ENCODE data around the gene ZNF385D.
"Not testable (repeated sequence)": the region's sequence is repeated elsewhere in the genome, so short reads cannot be mapped to it uniquely, and the experiment has no call there.

The ZNF385D gene

DNA sequence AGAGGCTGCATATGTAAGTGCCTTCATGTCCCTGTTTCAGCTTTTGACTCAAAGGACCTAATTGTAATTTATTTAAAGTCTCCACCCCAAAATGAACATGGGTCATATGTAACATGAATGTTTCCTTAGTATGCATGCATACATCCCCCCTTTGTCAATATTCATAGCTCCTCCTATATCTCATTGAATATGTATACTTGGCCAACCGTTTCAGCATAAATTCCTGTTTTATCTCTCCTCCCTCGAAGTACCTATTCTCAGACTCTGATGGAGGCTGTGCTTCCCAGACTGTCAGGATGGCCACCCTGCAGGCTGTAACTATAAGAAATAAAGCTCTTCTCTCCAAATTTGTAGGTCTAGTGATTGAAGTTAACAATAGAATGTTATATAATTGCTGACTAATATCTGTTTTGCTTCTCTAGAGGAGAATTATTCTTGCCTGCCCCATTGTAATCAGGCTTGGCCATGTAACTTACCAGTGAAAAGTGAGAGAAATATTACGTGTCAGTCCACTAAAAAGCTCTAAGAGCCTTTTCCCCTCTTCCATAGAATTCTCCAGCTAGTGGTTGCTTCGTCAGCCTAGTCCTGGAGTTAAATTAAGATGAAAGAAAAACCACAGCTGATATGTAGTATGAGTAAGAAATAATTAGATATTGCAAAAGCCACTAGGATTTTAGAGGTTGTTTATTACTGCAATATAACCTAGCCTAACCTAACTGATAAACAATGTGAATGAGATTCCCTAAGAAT lies 245.1 kb downstream of the ZNF385D start:
- DNase-seq: no peak

DNA sequence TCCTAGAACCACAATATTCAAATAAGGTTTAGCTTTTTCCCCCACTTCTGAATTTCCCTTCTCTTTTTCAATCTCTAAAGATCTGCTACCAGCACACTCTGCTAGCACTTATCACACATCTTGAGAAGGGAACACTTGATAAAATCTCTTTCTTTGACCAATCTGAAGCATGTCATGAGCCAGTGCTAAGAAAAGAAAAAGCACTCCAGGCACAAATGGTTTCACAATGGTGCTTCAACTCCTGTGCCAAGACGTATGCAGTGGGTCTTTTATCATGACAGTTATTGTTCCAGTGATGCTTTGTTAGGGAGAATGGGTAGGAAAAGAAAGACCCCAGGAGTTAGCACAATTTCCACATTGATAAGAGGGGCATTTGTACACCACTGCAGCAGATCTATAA lies 248.4 kb downstream of the ZNF385D start:
- DNase-seq: no peak

DNA sequence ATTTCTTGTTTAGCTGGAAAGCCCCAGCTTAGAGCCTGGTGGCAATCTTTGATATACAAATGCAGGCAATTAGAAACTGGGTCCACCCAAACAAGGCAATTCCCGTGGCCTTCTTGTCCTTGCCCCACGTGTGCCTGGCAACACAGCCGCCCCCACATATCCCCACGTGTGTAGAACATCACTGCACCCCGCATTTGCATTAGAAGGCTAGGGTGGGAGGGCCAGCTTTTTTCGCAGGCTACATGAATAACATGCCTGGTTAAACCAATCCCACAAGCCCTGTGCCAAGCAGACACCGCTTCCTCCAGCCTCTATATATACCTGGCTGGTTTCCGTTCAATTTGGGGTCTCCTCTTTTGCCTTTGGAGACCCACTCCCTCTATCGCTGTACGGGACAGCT lies 250.2 kb downstream of the ZNF385D start:
- DNase-seq: no peak

DNA sequence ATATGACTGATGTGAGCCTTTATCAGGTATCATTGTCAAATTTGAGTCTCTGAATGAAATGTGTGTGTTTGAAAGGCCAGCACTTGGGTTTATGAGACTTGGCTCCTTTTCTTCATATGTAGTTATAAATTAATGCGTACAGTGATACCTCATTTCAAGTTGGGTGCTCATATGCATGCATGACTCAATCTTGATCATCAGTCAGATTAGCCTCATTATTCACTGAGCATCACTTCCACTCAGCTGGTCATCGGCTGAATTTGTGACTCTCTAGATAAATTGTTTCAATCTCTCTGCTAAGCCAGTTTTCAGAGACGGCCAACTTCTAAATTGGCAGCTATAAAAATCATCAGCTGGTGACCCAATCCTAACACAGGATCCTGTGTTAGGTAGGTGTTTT lies 260.3 kb downstream of the ZNF385D start:
- not testable (repeated sequence) for DNase-seq

DNA sequence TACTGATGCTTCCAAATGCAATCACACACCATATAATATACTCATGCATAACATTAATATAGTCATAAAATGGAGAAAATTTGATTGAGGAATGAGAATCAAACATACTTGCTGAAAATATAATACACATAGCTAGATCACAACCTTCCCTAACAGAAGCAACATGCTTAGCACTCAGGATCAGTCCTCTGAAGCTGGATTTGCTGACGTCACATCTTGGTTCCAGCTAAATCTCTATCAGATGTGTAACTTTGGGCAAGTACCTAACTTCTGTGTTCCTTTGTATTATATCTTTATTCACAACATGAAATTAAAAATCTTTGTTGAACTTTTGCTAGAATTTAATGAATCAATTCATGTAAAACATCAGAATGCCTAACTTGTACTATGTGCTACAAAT lies 263.5 kb downstream of the ZNF385D start:
- no peak for DNase-seq

DNA sequence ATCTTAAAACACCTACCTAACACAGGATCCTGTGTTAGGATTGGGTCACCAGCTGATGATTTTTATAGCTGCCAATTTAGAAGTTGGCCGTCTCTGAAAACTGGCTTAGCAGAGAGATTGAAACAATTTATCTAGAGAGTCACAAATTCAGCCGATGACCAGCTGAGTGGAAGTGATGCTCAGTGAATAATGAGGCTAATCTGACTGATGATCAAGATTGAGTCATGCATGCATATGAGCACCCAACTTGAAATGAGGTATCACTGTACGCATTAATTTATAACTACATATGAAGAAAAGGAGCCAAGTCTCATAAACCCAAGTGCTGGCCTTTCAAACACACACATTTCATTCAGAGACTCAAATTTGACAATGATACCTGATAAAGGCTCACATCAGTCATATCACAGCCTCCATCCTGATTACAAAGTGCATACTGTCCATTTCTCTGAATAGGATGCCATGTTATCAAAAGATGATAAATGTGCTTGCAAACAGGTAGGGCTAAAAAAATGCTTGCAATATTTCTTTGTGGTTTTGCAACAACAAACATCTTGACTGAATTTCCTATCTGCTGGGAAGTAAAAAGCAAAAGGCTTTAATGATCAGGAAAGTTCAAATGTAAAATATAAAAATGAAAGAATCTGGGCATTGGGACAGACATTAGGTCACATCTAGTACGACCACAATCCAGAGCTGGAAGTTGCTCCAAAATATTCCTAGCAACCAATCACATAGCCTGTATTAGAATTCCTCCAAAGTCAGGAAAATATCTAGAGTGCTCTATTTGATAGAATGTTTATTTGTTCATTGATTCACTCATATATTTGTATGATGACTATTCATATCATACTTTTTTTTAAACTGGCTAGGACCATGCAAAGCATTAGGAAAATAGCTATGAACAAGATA lies 264.7 kb downstream of the ZNF385D start:
- not testable (repeated sequence) for DNase-seq

DNA sequence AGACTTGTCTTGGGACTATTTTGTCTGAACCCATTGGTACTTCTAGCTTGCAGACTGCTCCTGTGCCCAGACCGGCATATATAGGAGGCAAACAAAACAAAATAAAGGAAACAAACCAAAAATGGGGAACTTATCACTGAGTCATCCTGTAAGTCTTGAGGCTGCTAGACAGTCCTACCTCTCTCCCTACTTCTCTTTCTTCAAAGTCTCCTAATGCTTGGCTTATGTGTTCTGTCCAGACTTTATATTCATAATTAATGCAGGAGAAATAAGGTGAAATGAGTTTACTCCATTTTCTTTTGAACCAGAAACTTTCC lies 266.2 kb downstream of the ZNF385D start:
- DNase-seq: no peak

DNA sequence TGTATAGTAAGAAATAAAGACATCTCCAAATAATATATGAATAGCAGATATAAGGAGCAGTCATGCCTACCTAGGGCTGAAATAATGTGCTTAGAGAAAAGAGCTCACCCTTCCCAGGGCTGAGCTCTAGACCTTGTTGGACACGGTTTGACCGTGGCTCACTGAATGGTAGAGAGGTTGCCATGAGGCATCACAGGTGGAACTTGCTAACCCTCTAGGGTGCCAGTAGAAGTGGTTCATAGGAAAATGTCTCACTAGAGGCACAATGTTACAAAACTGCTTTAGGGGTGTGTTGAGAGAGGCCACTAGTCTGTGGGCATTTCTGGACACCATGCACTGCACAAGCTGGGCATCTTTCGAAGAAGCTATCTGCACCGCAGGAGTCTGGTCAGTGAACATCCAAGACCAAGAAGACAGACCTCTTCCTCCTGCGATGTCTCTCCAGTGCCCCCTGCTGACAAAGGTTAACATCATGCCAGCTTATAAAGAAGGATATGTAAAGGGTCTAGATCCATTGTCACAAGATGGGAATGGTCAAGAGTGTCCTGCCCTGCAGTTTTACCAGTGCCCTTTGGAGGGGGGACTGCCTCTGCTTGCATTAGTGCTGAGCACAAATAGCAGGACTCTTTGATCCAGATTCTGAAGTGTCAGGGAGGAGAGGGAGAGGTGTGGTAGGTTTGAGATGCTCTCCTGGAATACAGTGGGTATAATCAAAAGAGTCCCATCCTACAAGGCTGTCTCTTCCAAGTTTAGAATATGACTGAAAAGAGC lies 266.8 kb downstream of the ZNF385D start:
- DNase-seq: peak; percentile 2

DNA sequence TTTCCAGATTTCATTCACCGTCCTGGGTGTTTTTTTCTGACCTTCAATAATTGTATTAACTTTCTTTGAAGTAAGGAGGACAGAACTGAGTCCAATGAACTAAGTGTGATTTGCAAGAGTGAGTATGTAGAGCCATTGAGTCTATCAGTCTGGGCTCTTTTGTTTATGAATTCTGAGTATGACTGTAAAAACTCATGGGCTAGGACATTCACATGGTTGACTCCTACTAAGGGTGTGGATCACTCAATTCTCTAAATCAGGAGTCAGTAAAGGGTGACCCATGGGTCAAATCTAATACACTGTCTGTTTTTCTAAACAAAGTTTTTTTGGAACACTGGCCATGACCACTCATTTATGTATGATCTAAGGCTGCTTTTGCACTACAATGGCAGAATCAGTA lies 269.0 kb downstream of the ZNF385D start:
- no peak for DNase-seq

DNA sequence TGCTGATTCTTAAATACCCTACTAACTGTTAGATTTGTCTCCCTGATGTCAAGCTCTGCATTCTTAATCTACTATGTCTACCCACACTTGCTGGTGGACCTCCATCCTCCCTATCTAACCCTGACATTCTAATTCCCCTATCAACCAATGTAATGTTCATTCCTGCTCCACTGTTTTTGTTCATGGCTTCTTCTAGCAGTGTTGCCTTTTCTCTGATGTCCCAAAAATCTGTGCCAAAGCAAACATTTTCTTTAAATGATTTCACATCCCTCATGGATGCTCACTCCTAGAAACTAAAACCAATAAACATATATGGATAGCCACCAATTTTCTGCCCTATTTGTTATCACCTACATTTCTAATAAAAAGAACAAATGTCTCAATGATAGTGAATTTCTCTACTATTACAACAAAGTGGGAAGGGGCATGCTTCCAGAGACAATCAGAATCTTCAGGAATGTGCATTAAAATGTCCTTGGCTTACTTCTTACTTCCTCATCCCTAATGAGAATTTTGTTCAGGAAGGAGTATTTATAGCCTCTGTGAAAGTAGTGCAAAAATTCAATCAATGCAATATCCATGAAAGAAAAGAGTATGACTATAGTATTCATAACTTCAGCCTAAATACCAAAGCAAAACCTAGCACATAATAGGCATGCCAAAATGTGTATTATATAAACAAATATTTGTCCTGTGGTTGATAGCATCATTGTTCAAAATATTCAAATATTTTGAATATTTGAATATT lies 273.3 kb downstream of the ZNF385D start:
- DNase-seq: no peak

DNA sequence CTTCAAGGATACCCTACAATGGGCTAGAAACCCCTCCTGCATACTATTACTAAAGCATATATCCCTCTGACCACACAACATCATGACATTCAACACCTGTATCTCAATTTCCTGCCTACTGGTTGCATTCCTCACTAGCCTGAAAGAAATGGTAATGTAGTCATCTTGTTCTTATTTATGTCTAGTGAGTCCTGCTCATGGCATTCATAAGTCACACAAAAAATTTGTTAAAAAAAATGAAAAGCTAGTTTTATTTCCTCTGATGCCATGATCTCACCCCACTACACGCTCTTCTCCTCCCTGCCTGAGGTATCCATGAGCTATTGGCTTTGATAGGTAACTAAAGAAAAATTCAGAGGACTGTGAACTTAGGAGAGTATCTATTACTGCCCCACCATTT lies 284.5 kb downstream of the ZNF385D start:
- no peak for DNase-seq

DNA sequence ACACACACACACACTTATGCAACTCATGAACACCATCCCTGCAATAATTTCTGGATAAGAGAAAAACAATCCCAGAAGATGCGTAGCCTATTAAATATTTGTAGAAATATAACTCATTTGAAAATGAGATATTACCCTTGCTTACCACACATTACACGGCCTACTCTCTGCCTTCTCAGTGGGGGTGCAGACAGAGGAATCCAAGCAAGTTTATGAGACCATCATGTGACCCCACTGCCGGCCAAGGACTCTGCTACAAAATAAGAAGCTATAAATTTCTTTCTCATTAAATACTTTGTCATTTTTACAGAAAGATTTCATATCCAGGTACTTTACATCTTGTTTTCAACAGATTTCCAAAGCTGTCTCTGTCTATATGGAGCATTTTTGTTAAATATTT lies 286.3 kb downstream of the ZNF385D start:
- no peak for DNase-seq

DNA sequence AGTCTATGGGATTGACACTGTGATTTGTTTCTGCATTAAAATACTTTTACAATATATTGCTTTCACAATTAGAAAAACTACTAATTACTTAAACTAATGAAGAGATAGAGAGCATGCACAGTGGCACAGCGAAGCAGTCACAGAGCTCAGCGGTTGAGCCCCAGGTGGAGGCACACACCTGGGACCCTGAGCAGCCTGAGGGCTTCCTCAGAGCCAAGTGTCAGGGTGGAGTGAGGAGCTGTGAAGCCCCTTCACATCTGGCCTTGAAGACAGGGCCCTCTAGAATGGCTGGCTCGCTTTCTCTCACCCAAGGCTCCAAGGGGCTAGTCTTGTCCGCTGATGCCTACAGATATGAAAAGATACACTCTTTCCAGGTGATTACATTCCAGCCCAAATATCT lies 287.7 kb downstream of the ZNF385D start:
- DNase-seq: no peak

DNA sequence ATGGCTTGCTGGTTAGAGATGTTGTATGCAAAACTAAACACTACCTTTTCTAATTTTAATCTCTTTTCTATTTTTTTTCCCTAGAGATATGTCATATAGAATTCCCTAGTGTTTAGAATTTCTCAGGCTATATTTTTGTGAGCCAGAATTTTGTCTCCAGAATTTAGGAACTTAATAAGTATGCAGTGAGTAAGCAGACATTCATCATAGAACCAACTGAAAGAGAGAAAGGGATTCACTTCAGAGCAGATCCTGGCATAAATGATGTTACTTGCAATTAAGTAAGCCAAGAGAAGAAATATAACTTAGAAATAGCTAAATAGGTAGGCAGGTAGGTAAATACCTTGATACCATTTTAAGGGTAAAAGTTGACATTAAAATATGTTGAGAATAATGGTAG lies 288.9 kb downstream of the ZNF385D start:
- no peak for DNase-seq

DNA sequence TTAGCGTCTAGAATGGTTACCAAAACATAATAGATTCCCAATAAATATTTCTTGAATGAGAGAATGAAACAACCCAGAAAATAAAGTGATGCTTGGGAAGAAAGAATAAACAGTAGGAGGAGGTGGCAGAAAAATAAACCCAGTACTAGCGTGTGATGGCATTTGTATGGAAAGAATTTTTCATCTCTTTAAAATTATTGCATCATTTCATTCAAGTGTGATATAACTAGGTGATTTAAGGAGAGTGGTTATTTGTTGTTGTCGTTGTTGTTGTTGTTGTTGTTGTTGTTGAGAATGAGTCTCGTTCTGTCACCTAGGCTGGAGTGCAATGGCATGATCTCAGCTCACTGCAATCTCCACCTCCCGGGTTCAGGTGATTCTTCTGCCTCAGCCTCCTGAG lies 293.9 kb downstream of the ZNF385D start:
- no peak for DNase-seq

DNA sequence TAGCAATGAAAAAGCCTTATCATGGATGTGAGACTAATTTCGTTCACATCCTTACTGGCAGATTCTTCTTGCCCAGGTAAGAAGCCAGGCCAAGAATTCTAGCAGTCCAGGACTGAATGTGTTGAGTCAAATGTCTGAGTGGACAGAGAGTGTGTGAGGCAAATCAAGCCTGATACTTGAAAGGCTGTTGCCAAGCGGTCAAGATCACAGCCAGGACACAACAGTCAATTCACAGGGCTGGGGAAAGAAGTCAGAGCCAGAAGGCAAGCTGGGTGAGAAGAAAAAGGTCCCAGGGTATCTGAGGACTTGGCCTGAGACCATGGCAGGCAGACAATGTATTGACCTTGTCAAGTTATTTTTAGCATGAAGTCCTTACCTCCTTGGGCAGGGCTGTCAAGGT lies 301.3 kb downstream of the ZNF385D start:
- DNase-seq: no peak

DNA sequence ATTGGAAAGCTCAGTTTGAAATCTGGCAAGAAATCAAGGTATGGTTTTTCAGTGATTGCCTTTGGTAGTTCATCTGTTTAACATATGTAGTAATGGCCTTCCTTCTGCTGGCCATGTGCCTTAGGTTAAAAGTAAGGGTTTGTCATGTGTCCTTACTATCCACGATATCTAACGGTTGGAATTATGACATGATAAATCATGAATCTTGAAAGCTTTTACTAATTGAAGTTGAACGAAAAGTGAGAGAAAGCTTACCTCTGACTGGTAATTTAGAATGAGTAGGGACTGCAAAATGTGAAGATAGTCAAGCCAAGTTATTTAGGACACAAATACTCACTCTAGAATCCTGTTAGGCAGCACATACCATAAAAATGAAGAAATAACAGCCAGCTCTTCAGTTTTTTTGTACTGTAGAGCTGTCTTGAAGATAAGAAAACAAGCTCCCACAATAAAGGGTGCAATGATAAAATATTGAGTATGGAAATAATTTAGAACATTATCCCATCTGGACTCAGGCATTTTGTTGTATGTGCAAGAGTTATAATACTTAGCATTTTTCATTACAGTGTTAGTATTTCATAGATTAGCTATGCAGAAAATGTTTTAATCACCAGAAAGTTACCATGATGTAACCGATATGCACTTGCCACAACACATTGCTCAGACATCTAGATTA lies 303.4 kb downstream of the ZNF385D start:
- no peak for DNase-seq

DNA sequence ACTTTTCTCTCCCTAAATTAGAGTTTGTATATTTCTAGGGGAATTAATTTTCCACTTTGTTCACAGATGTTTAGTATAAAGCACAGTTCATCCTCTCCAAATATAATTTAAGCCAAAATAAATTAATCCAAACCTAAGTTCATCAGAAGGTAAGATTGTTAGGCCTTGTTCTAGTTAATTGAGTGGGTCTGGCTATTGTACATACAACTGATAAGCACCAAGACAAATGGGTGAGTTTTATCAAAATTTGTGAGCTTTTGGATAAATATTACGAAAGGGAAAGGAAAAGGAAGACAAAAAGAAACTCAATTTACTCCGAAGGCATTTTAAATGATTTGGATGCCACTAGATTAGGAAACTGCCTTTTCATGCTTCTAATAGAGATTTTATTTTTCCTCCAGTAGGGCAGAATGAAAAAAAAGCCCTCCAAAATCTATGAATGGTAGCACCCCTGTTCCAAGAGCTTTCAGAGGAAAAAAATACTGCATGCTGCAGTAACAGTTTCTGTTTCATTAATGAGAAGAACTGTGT lies 304.0 kb downstream of the ZNF385D start:
- no peak for DNase-seq

DNA sequence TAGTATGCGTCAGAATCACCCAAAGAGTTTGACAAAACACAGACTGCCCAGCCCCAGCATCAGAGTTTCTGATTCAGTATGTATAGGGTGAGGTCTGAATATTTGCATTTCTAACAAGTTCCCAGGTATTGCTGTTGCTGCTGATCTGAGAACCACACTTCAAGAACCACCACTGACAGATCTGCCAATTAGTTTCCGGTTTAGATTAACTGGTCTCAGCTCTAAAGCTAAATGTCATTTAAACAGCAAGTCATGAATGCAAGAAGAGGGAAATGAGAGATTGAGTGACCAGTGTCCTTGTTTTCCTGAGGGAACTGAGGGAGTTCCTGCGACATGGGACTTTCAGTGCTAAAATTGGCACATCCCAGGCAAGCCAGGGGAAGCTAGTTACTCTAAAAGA lies 305.0 kb downstream of the ZNF385D start:
- no peak for DNase-seq

DNA sequence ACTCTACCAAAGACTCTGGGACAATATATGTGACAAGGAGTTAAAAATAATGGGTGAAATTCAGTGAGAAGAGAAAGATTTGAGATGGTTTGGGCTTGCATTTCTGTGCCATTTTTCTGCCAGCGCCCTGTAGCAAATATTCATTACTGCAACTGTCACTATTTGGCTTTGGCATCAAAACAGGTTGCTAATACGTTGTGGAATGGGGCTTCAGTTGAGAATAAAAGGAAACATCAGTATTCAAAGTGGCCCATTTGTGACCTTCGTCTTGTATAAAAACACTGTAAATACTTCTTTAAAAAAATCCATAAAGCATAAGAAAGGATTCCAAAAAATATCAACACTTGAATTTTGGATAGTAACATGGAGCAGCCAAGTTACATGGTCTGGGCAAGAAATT lies 309.2 kb downstream of the ZNF385D start:
- DNase-seq: no peak

DNA sequence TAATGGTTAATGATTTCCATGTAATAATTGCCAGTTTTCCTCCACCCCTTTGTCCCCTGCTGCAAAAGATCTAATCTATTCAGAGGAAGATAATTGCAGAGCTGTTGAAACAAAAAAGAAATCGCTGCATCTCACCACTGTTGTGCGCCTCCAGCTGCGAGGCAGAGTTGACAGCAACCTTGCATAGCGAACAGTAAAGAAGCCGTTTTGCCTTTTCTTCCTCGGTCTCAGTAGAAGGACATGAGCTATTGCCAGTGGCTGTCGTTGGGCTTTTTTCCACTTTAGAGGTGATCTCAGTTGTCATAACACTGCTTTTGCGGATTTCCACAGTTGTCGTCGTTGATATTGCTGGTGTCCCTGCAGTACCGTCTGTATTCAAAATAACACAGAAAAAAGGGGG lies 314.2 kb downstream of the ZNF385D start:
- no peak for DNase-seq

DNA sequence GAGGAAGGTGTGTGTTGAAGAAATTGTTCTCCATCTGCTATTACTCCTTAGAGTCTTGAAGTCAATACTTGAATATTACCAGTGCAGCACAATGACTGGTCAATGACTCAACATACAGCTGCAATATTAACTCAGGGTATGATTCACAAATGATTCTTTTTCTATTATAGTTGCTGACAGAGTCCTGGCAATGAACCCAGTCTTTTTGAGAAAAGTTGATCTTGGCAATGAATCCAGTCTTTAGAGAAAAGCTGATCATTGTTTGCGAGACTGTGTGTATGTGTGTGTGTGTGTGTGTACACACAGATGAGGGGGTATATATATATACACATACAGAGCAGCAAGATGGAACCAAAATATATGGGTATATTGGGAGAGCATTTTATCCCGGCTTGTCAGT lies 315.1 kb downstream of the ZNF385D start:
- no peak for DNase-seq

All from NCI-H1694 treated with DMSO at 0.1 percent for 48 hours (cell line).